Mammary microvascular endothelial cell (primary cell): ENCODE results near the gene YTHDC2. TPM values are rescaled to one million over a fixed set of nuclear protein-coding genes. Genes with fewer than 3 reads are reported as not detected.

Source experiments
- total RNA-seq: library from RNA; depleted of rRNA; stranded (reverse); fragments of >200 nt; gene quantifications from 2 replicates; pipeline ENCODE4 v1.2.3, GENCODE V29; 2015

Gene YTHDC2
- total RNA-seq = 15.5 and 16.7 TPM in 2 replicates

GRCh38 chr5:113513384-113514288, at the start of gene YTHDC2:
Gene YTHDC2 (plus strand): TSS chr5:113513694. CDS start chr5:113513896, 202 bp downstream.

GRCh38 chr5:113487781-113488644, 25.5 kb upstream of the YTHDC2 start, which contains the start of gene MCC:
Gene MCC (minus strand): TSS chr5:113488453.

Other genes with a start within 250 kb of the YTHDC2 start
- not detected in 2 replicates for gene TSSK1B, start 78.7 kb upstream of the YTHDC2 start, total RNA-seq
- gene MCC, start 25.2 kb upstream of the YTHDC2 start, total RNA-seq = 23.8 and 24.0 TPM in 2 replicates